Measurements from ENCODE around the gene ZFYVE26. TPM values are rescaled to one million over a fixed set of nuclear protein-coding genes. Genes with fewer than 3 reads are reported as not detected.
"Not testable (repeated sequence)": the region's sequence is repeated elsewhere in the genome, so short reads cannot be mapped to it uniquely, and the experiment has no call there.

ZFYVE26 gene
- polyA plus RNA-seq, 1 donor, result 24.9 TPM

GRCh38 chr14:67729072-67729885 lies 87.1 kb downstream of the ZFYVE26 start:
- no peaks in the 10 kb centered on the region for H3K27me3 ChIP-seq (ENCODE audit: control insufficient read depth, insufficient read depth, low read length)
- no peaks in the 10 kb centered on the region for H3K36me3 ChIP-seq (ENCODE audit: control insufficient read depth, insufficient read depth, low read length)
- WGBS (ENCODE audit: insufficient coverage, low lambda C conversion rate), result 50% methylated on average over 2 of the region's 21 CpGs
- H3K27ac ChIP-seq (ENCODE audit: low read length), result no peak overlapping the region
- H3K4me3 ChIP-seq (ENCODE audit: low read length), result no peak overlapping the region
- peak in 1 of 2 donors; percentile 72 for DNase-seq
- no peaks in the 10 kb centered on the region for H3K9me3 ChIP-seq (ENCODE audit: control insufficient read depth, low read depth, low read length)
- peaks cover 12% of the 10 kb centered on the region for H3K4me1 ChIP-seq (ENCODE audit: control insufficient read depth, insufficient read depth, low read length)

DNA sequence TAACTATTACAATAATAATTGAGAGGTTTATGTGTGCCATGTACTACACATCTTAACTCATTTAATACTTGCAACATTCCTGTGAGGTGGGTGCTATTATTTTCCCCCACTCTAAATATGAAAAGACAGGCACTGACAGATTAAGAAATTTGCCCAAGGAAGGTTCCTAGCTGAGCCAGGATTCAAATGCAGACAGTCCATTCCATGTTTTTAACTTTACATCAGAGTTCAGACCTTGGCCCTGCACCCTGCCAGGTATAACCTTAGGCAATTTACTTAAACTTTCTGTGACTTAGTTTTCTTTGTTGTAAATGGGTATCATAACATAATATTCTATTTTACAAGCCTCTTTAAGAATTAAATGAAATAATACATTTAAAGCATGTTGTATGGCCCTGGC lies 88.1 kb downstream of the ZFYVE26 start:
- Histone ChIP-seq H3K27ac (ENCODE audit: low read length) (no peak overlapping the region), H3K4me1 (ENCODE audit: control insufficient read depth, insufficient read depth, low read length) (peaks cover 12% of the 10 kb centered on the region), H3K4me3 (ENCODE audit: low read length) (no peak overlapping the region), H3K9me3 (ENCODE audit: control insufficient read depth, low read depth, low read length) (no peaks in the 10 kb centered on the region), H3K36me3 (ENCODE audit: control insufficient read depth, insufficient read depth, low read length) (no peaks in the 10 kb centered on the region), H3K27me3 (ENCODE audit: control insufficient read depth, insufficient read depth, low read length) (no peaks in the 10 kb centered on the region)
- no peak for DNase-seq

DNA sequence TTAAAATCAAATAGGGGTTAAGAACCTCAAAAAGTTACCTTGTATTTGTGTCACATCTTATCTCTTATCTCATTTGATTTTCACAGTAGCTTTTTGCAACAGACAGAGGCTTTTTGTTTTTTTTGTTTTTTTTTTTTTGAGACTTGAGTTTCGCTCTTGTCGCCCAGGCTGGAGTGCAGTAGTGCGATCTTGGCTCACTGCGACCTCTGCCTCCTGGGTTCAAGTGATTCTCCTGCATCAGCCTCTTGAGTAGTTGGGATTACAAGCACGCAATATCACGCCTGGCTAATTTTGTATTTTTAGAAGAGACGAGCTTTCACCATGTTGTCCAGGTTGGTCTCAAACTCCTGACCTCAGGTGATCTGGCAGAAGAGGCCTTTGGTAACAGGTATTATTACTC lies 89.0 kb downstream of the ZFYVE26 start:
- Histone ChIP-seq H3K27me3 (ENCODE audit: control insufficient read depth, insufficient read depth, low read length) (no peaks in the 10 kb centered on the region), H3K4me3 (ENCODE audit: low read length) (no peak overlapping the region), H3K36me3 (ENCODE audit: control insufficient read depth, insufficient read depth, low read length) (no peaks in the 10 kb centered on the region), H3K9me3 (ENCODE audit: control insufficient read depth, low read depth, low read length) (no peaks in the 10 kb centered on the region), H3K4me1 (ENCODE audit: control insufficient read depth, insufficient read depth, low read length) (peaks cover 12% of the 10 kb centered on the region), H3K27ac (ENCODE audit: low read length) (no peak overlapping the region)
- DNase-seq, result no peak
- WGBS (ENCODE audit: insufficient coverage, low lambda C conversion rate), result no CpG with 5 or more reads among the region's 7 CpGs

GRCh38 chr14:67725171-67725570 lies 91.2 kb downstream of the ZFYVE26 start:
- no peak overlapping the region for H3K4me3 ChIP-seq (ENCODE audit: low read length)
- WGBS (ENCODE audit: insufficient coverage, low lambda C conversion rate), result no CpG with 5 or more reads among the region's 5 CpGs
- DNase-seq, result no peak
- peaks cover 12% of the 10 kb centered on the region for H3K4me1 ChIP-seq (ENCODE audit: control insufficient read depth, insufficient read depth, low read length)
- H3K9me3 ChIP-seq (ENCODE audit: control insufficient read depth, low read depth, low read length), result no peaks in the 10 kb centered on the region
- no peaks in the 10 kb centered on the region for H3K36me3 ChIP-seq (ENCODE audit: control insufficient read depth, insufficient read depth, low read length)
- H3K27ac ChIP-seq (ENCODE audit: low read length), result no peak overlapping the region
- no peaks in the 10 kb centered on the region for H3K27me3 ChIP-seq (ENCODE audit: control insufficient read depth, insufficient read depth, low read length)

GRCh38 chr14:67722293-67722692 lies 94.1 kb downstream of the ZFYVE26 start:
- Histone ChIP-seq H3K4me1 (ENCODE audit: control insufficient read depth, insufficient read depth, low read length) (no peaks in the 10 kb centered on the region), H3K27ac (ENCODE audit: low read length) (no peak overlapping the region), H3K9me3 (ENCODE audit: control insufficient read depth, low read depth, low read length) (no peaks in the 10 kb centered on the region), H3K36me3 (ENCODE audit: control insufficient read depth, insufficient read depth, low read length) (no peaks in the 10 kb centered on the region), H3K27me3 (ENCODE audit: control insufficient read depth, insufficient read depth, low read length) (no peaks in the 10 kb centered on the region), H3K4me3 (ENCODE audit: low read length) (no peak overlapping the region)
- DNase-seq, result no peak
- WGBS (ENCODE audit: insufficient coverage, low lambda C conversion rate), result no CpG with 5 or more reads among the region's 3 CpGs

DNA sequence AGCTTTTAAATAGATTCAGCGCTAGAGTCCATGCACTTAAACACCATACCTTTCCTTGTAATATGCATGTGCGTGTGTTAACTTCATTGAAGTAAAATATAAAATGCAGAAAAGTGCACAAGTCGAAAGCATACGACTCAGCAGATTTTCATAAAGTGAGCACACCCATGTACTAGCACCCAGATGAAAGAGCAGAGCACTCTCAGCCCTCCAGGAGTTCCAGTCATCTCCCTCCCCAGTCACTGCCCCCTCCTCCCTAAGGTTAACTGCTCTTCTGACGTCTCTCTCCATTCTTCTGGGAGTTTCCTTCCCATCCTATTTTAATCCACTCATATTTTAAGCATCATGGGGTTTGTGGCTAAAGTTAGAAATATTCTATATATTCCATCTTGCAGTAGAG lies 94.5 kb downstream of the ZFYVE26 start:
- no peaks in the 10 kb centered on the region for H3K9me3 ChIP-seq (ENCODE audit: control insufficient read depth, low read depth, low read length)
- WGBS (ENCODE audit: insufficient coverage, low lambda C conversion rate), result 17% methylated on average over 1 of the region's 5 CpGs
- no peaks in the 10 kb centered on the region for H3K4me1 ChIP-seq (ENCODE audit: control insufficient read depth, insufficient read depth, low read length)
- H3K27ac ChIP-seq (ENCODE audit: low read length), result no peak overlapping the region
- DNase-seq, result no peak
- H3K36me3 ChIP-seq (ENCODE audit: control insufficient read depth, insufficient read depth, low read length), result no peaks in the 10 kb centered on the region
- H3K27me3 ChIP-seq (ENCODE audit: control insufficient read depth, insufficient read depth, low read length), result no peaks in the 10 kb centered on the region
- H3K4me3 ChIP-seq (ENCODE audit: low read length), result no peak overlapping the region

- Histone ChIP-seq H3K27ac (ENCODE audit: low read length) (no peak overlapping the region), H3K27me3 (ENCODE audit: control insufficient read depth, insufficient read depth, low read length) (no peaks in the 10 kb centered on the region), H3K9me3 (ENCODE audit: control insufficient read depth, low read depth, low read length) (no peaks in the 10 kb centered on the region), H3K4me1 (ENCODE audit: control insufficient read depth, insufficient read depth, low read length) (no peaks in the 10 kb centered on the region), H3K4me3 (ENCODE audit: low read length) (no peak overlapping the region), H3K36me3 (ENCODE audit: control insufficient read depth, insufficient read depth, low read length) (no peaks in the 10 kb centered on the region)
- WGBS (ENCODE audit: insufficient coverage, low lambda C conversion rate), result no CpG with 5 or more reads among the region's 2 CpGs
- no peak for DNase-seq
Measured at GRCh38 chr14:67719866-67720265, 96.5 kb downstream of the ZFYVE26 start.

DNA sequence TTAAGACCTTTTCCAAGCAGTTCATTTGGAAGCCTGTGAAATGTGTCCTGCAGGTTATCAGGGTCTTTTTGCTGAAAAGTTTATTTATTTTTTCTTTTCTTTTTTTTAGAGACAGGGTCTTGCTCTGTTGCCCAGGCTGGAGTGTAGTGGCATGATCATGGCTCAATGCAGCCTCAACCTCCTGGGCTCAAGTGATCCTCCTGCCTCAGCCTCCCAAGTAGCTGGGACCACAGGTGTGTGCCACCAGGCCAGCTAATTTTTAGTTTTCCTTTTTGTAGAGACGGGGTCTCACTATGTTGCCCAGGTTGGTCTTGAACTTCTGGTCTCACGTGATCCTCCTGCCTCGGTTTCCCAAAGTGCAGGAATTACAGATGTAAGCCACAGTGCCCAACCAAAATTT lies 97.0 kb downstream of the ZFYVE26 start:
- not testable (repeated sequence) for DNase-seq; H3K36me3 ChIP-seq (ENCODE audit: control insufficient read depth, insufficient read depth, low read length); H3K27me3 ChIP-seq (ENCODE audit: control insufficient read depth, insufficient read depth, low read length); H3K27ac ChIP-seq (ENCODE audit: low read length); H3K4me3 ChIP-seq (ENCODE audit: low read length); H3K9me3 ChIP-seq (ENCODE audit: control insufficient read depth, low read depth, low read length); H3K4me1 ChIP-seq (ENCODE audit: control insufficient read depth, insufficient read depth, low read length)
- WGBS (ENCODE audit: insufficient coverage, low lambda C conversion rate), result 94% methylated on average over 2 of the region's 3 CpGs

GRCh38 chr14:67718265-67718664 lies 98.1 kb downstream of the ZFYVE26 start:
- H3K27me3 ChIP-seq (ENCODE audit: control insufficient read depth, insufficient read depth, low read length), result no peaks in the 10 kb centered on the region
- H3K27ac ChIP-seq (ENCODE audit: low read length), result no peak overlapping the region
- WGBS (ENCODE audit: insufficient coverage, low lambda C conversion rate), result no CpG with 5 or more reads among the region's 2 CpGs
- no peaks in the 10 kb centered on the region for H3K9me3 ChIP-seq (ENCODE audit: control insufficient read depth, low read depth, low read length)
- H3K4me1 ChIP-seq (ENCODE audit: control insufficient read depth, insufficient read depth, low read length), result no peaks in the 10 kb centered on the region
- no peak overlapping the region for H3K4me3 ChIP-seq (ENCODE audit: low read length)
- DNase-seq, result peak in 1 of 2 donors; percentile 31
- H3K36me3 ChIP-seq (ENCODE audit: control insufficient read depth, insufficient read depth, low read length), result no peaks in the 10 kb centered on the region

DNA sequence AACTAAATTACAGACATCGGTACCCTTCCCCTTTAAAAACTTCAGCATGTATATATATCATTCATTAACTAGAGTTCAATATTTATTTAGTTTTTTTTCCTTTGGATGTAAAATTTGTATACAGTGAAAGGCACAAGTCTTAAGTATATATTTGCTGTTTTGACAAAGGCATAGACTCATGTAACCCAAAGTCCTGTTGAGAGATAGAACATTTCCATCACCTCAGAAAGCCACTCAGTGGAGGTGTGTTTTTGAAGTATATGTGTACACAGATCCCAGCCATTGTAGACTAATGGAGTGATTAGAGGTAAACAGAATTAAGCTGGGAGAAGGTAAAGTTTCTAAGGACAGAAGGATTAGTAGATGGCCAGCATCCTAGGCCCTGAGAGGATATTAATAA lies 99.3 kb downstream of the ZFYVE26 start:
- DNase-seq, result no peak
- no peak overlapping the region for H3K4me3 ChIP-seq (ENCODE audit: low read length)

GRCh38 chr14:67710209-67710608 lies 106.2 kb downstream of the ZFYVE26 start:
- Histone ChIP-seq H3K27me3 (ENCODE audit: control insufficient read depth, insufficient read depth, low read length) (no peaks in the 10 kb centered on the region), H3K4me1 (ENCODE audit: control insufficient read depth, insufficient read depth, low read length) (peaks cover 2% of the 10 kb centered on the region), H3K9me3 (ENCODE audit: control insufficient read depth, low read depth, low read length) (no peaks in the 10 kb centered on the region), H3K4me3 (ENCODE audit: low read length) (no peak overlapping the region), H3K36me3 (ENCODE audit: control insufficient read depth, insufficient read depth, low read length) (no peaks in the 10 kb centered on the region), H3K27ac (ENCODE audit: low read length) (no peak overlapping the region)
- no peak for DNase-seq
- WGBS (ENCODE audit: insufficient coverage, low lambda C conversion rate), result 81% methylated on average over 1 of the region's 2 CpGs

More for the DNA sequence above, 99.3 kb downstream of the ZFYVE26 start:
- no peaks in the 10 kb centered on the region for H3K27me3 ChIP-seq (ENCODE audit: control insufficient read depth, insufficient read depth, low read length)
- H3K4me1 ChIP-seq (ENCODE audit: control insufficient read depth, insufficient read depth, low read length), result no peaks in the 10 kb centered on the region
- H3K27ac ChIP-seq (ENCODE audit: low read length), result no peak overlapping the region
- H3K36me3 ChIP-seq (ENCODE audit: control insufficient read depth, insufficient read depth, low read length), result no peaks in the 10 kb centered on the region
- H3K9me3 ChIP-seq (ENCODE audit: control insufficient read depth, low read depth, low read length), result no peaks in the 10 kb centered on the region
- 100% methylated on average over 1 of the region's 1 CpG for WGBS (ENCODE audit: insufficient coverage, low lambda C conversion rate)
